CD4-positive, CD25-positive, alpha-beta regulatory T cell (primary cell): ENCODE data around the gene KRT9. TPM values are rescaled to one million over a fixed set of nuclear protein-coding genes. Genes with fewer than 3 reads are reported as not detected.
A peak's percentile ranks its signal among the peaks of the same experiment; 100 is the strongest.
"Not testable (repeated sequence)": the region's sequence is repeated elsewhere in the genome, so short reads cannot be mapped to it uniquely, and the experiment has no call there.

ENCODE experiments used
- ATAC-seq, 2 donors: fragments of 150-1000 bp; cut with Tn5 transposase; one replicate each; pipeline ENCODE4 v1.10.0; 2021; ENCODE audit warnings: low read depth in 2 of 2, moderate number of reproducible peaks in 2 of 2, moderate library complexity in 1 of 2
- DNase-seq, 3 donors: peaks; one replicate each; pipeline versions ENCODE4 v3.0.0 to v3.0.0-alpha.2; 2012 to 2022; ENCODE audit warnings: mixed read lengths in 1 of 3
- H3K27ac ChIP-seq: one replicate; pipeline ENCODE4 v1.7.0; 2013; ENCODE audit warnings: mild to moderate bottlenecking, low read length; ENCODE audit not compliant: insufficient read depth, poor library complexity, severe bottlenecking
- H3K27me3 ChIP-seq: one replicate; pipeline ENCODE4 v1.7.0; 2013; ENCODE audit warnings: low read length; ENCODE audit not compliant: control insufficient read depth, insufficient read depth
- H3K36me3 ChIP-seq: one replicate; pipeline ENCODE4 v1.7.0; 2013; ENCODE audit warnings: mild to moderate bottlenecking, low read length, moderate library complexity; ENCODE audit not compliant: control insufficient read depth, insufficient read depth
- H3K4me1 ChIP-seq: 2 replicates; pipeline ENCODE4 v1.7.0; 2013; ENCODE audit warnings: mild to moderate bottlenecking, low read length; ENCODE audit not compliant: insufficient read depth, control insufficient read depth, poor library complexity, severe bottlenecking
- H3K4me3 ChIP-seq: one replicate; pipeline ENCODE4 v1.7.0; 2013; ENCODE audit warnings: low read depth, mild to moderate bottlenecking, low read length, moderate library complexity
- H3K9me3 ChIP-seq, 2 experiments: 1 replicate in 1 of 2; 2 replicates in 1 of 2; pipeline ENCODE4 v1.7.0; 2013; ENCODE audit warnings: low read length in 2 of 2, mild to moderate bottlenecking in 1 of 2, moderate library complexity in 1 of 2; ENCODE audit not compliant: control insufficient read depth in 2 of 2
- H3K27ac Mint-ChIP-seq, 3 donors: one replicate each; pipeline ENCODE4 v1.8.0; 2020 to 2022; ENCODE audit warnings: mild to moderate bottlenecking in 3 of 3, mixed read lengths in 3 of 3, moderate library complexity in 2 of 3
- H3K27me3 Mint-ChIP-seq: one replicate; pipeline ENCODE4 v1.8.0; 2022; ENCODE audit warnings: mild to moderate bottlenecking, mixed read lengths
- H3K36me3 Mint-ChIP-seq: one replicate; pipeline ENCODE4 v1.8.0; 2020; ENCODE audit warnings: mixed read lengths
- H3K4me1 Mint-ChIP-seq, 4 donors: one replicate each; pipeline ENCODE4 v1.8.0; 2020 to 2022; ENCODE audit warnings: mixed read lengths in 4 of 4, mild to moderate bottlenecking in 1 of 4
- H3K4me3 Mint-ChIP-seq, 4 donors: one replicate each; pipeline ENCODE4 v1.8.0; 2020 to 2022; ENCODE audit warnings: mild to moderate bottlenecking in 4 of 4, mixed read lengths in 4 of 4, moderate library complexity in 3 of 4
- H3K9me3 Mint-ChIP-seq, 7 donors: one replicate each; pipeline ENCODE4 v1.8.0; 2020 to 2022; ENCODE audit warnings: mixed read lengths in 7 of 7, mild to moderate bottlenecking in 3 of 7, moderate library complexity in 2 of 7
- polyA plus RNA-seq, 4 donors: library from polyadenylated mRNA; unstranded; fragments of 300-500 nt; fragmentation: Illumina TruSeq; gene quantifications; one replicate each; pipeline ENCODE4 v1.2.3, GENCODE V29; 2021
- total RNA-seq: library from RNA; stranded (reverse); gene quantifications from one replicate; pipeline ENCODE4 v1.2.3, GENCODE V29; 2022

The KRT9 gene
- total and polyA plus RNA-seq, 5 donors from 2014 or later = not detected

GRCh38 chr17:41617698-41618097 lies 45.8 kb upstream of the KRT9 start:
- no peaks in the 10 kb centered on the region for H3K9me3 ChIP-seq
- DNase-seq (no peak), ATAC-seq (no peak)
- no peaks in the 10 kb centered on the region for H3K36me3 ChIP-seq
- H3K4me1 Mint-ChIP-seq = no peaks in the 10 kb centered on the region
- no peaks in the 10 kb centered on the region for H3K27me3 ChIP-seq
- H3K27ac Mint-ChIP-seq = no peak overlapping the region
- no peak overlapping the region for H3K4me3 ChIP-seq
- no peak overlapping the region for H3K27ac ChIP-seq
- no peaks in the 10 kb centered on the region for H3K4me1 ChIP-seq
- peaks cover 4% of the 10 kb centered on the region for H3K27me3 Mint-ChIP-seq
- peak overlapping the region in 1 of 4 donors; percentile 51 for H3K4me3 Mint-ChIP-seq
- H3K36me3 Mint-ChIP-seq = no peaks in the 10 kb centered on the region
- H3K9me3 Mint-ChIP-seq = peaks cover 0 to 2% (median 0%) of the 10 kb centered on the region in 7 donors

GRCh38 chr17:41617136-41617535 lies 45.3 kb upstream of the KRT9 start:
- Histone ChIP-seq H3K9me3 (no peaks in the 10 kb centered on the region), H3K36me3 (no peaks in the 10 kb centered on the region), H3K4me3 (no peak overlapping the region), H3K27me3 (no peaks in the 10 kb centered on the region), H3K4me1 (no peaks in the 10 kb centered on the region), H3K27ac (no peak overlapping the region)
- peaks cover 4% of the 10 kb centered on the region for H3K27me3 Mint-ChIP-seq
- H3K27ac Mint-ChIP-seq = no peak overlapping the region
- no peaks in the 10 kb centered on the region for H3K36me3 Mint-ChIP-seq
- H3K4me3 Mint-ChIP-seq = peak overlapping the region in 1 of 4 donors; percentile 51
- ATAC-seq (no peak), DNase-seq (no peak)
- H3K9me3 Mint-ChIP-seq = peaks cover 0 to 2% (median 0%) of the 10 kb centered on the region in 7 donors
- H3K4me1 Mint-ChIP-seq = no peaks in the 10 kb centered on the region

GRCh38 chr17:41616486-41616885 lies 44.6 kb upstream of the KRT9 start:
- H3K27me3 Mint-ChIP-seq, DNase-seq, H3K27ac Mint-ChIP-seq: not testable (repeated sequence)

DNA sequence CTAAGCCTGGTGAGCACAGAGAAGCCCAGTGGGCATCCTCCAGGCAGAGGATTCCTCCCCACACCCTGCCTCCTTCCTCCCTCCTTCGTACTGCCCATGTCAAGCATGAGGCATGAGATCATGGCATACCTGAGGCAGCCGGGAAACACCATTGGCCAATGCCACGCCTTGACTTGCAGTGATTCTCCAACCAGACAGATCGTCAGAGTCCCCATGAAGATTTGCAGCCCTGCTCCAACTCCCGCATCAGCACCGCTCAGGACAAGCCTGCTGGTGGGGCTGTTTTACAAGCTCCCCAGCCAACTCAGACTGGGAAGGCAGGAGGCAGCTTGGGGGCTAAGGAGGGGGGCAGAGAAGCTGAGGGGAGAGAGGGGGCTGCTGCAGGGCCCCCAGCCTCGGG lies 43.6 kb upstream of the KRT9 start:
- Histone ChIP-seq H3K9me3 (no peaks in the 10 kb centered on the region), H3K36me3 (no peaks in the 10 kb centered on the region), H3K27me3 (no peaks in the 10 kb centered on the region), H3K4me3 (no peak overlapping the region), H3K4me1 (no peaks in the 10 kb centered on the region), H3K27ac (no peak overlapping the region)
- H3K4me3 Mint-ChIP-seq = no peak overlapping the region
- peaks cover 4% of the 10 kb centered on the region for H3K27me3 Mint-ChIP-seq
- H3K4me1 Mint-ChIP-seq = no peaks in the 10 kb centered on the region
- H3K36me3 Mint-ChIP-seq = no peaks in the 10 kb centered on the region
- ATAC-seq (no peak), DNase-seq (no peak)
- H3K9me3 Mint-ChIP-seq = peaks cover 0 to 2% (median 0%) of the 10 kb centered on the region in 7 donors
- H3K27ac Mint-ChIP-seq = no peak overlapping the region

More at GRCh38 chr17:41616486-41616885, 44.6 kb upstream of the KRT9 start:
- not testable (repeated sequence) for H3K36me3 ChIP-seq, H3K9me3 ChIP-seq, ATAC-seq, H3K4me1 ChIP-seq, H3K36me3 Mint-ChIP-seq, H3K27ac ChIP-seq, H3K4me3 ChIP-seq, H3K27me3 ChIP-seq, H3K4me3 Mint-ChIP-seq, H3K9me3 Mint-ChIP-seq, H3K4me1 Mint-ChIP-seq

GRCh38 chr17:41614767-41615166 lies 42.9 kb upstream of the KRT9 start:
- DNase-seq, H3K4me1 Mint-ChIP-seq, ATAC-seq, H3K4me3 Mint-ChIP-seq, H3K4me1 ChIP-seq, H3K36me3 Mint-ChIP-seq, H3K9me3 ChIP-seq, H3K4me3 ChIP-seq, H3K9me3 Mint-ChIP-seq, H3K36me3 ChIP-seq, H3K27me3 Mint-ChIP-seq, H3K27me3 ChIP-seq, H3K27ac Mint-ChIP-seq, H3K27ac ChIP-seq: not testable (repeated sequence)

DNA sequence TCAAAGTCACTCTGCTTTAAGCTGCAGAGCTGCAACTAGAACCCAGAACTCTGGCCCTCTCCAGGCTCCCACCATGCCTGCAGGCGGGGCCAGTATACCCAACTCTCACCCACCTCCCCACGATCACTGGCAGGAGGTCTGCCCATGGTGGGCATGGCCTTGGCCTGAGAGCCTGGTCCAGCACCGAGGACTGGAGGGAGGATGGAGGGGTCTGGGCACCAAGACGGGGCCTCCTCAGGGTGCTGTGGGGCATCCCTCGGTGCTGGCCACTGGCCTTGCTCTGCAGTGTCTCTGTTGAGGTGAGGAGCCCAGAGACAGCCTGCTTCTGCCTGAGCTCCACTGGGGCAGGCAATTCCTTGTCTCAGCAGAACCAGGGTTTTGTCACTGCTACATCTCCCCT lies 42.2 kb upstream of the KRT9 start:
- H3K9me3 ChIP-seq = no peaks in the 10 kb centered on the region
- no peaks in the 10 kb centered on the region for H3K27me3 ChIP-seq
- no peak for ATAC-seq
- H3K4me1 ChIP-seq = no peaks in the 10 kb centered on the region
- H3K4me1 Mint-ChIP-seq = no peaks in the 10 kb centered on the region
- no peak overlapping the region for H3K27ac Mint-ChIP-seq
- H3K4me3 Mint-ChIP-seq = no peak overlapping the region
- peaks cover 4% of the 10 kb centered on the region for H3K27me3 Mint-ChIP-seq
- H3K4me3 ChIP-seq = no peak overlapping the region
- H3K36me3 ChIP-seq = no peaks in the 10 kb centered on the region
- no peaks in the 10 kb centered on the region for H3K9me3 Mint-ChIP-seq
- H3K27ac ChIP-seq = no peak overlapping the region
- no peaks in the 10 kb centered on the region for H3K36me3 Mint-ChIP-seq
- DNase-seq = no peak

GRCh38 chr17:41613277-41614082 lies 41.6 kb upstream of the KRT9 start:
- no peak for ATAC-seq
- Mint-ChIP-seq H3K4me1 (no peaks in the 10 kb centered on the region), H3K36me3 (no peaks in the 10 kb centered on the region), H3K27ac (no peak overlapping the region), H3K27me3 (peaks cover 4% of the 10 kb centered on the region), H3K4me3 (no peak overlapping the region), H3K9me3 (no peaks in the 10 kb centered on the region)
- H3K27ac ChIP-seq = no peak overlapping the region
- H3K4me1 ChIP-seq = no peaks in the 10 kb centered on the region
- no peaks in the 10 kb centered on the region for H3K36me3 ChIP-seq
- DNase-seq = no peak
- H3K27me3 ChIP-seq = no peaks in the 10 kb centered on the region
- H3K9me3 ChIP-seq = no peaks in the 10 kb centered on the region
- no peak overlapping the region for H3K4me3 ChIP-seq
